ENCODE measurements around the gene BMP8B. TPM values are rescaled to one million over a fixed set of nuclear protein-coding genes. Genes with fewer than 3 reads are reported as not detected.

BMP8B gene
- polyA plus RNA-seq, 3 donors: 0.14 to 1.3 (median 0.24) TPM

GRCh38 chr1:39805385-39805784, 16.7 kb upstream of the BMP8B start:
- H3K4me1 ChIP-seq (ENCODE audit: control insufficient read depth in 1 of 2, insufficient read depth in 2 of 2, low read length in 2 of 2): peaks cover 27 to 29% of the 10 kb centered on the region in 2 donors
- DNase-seq: peak in 1 of 3 donors; percentile 40
- no peaks in the 10 kb centered on the region for H3K27me3 ChIP-seq (ENCODE audit: control insufficient read depth in 2 of 2, insufficient read depth in 2 of 2, low read length in 2 of 2)
- no peaks in the 10 kb centered on the region for H3K9me3 ChIP-seq (replicated peaks in 1 of 2; ENCODE audit: control insufficient read depth in 1 of 2, insufficient read depth in 1 of 2, low read length in 2 of 2)
- Mint-ChIP-seq H3K36me3 (peaks cover 8 to 19% of the 10 kb centered on the region in 2 donors), H3K4me1 (peaks cover 37% of the 10 kb centered on the region), H3K27me3 (ENCODE audit: low read depth in 3 of 3) (peaks cover 0 to 1% (median 0%) of the 10 kb centered on the region in 3 donors), H3K27ac (peak overlapping the region in 2 of 7 donors; percentile 31 to 75), H3K9me3 (peaks cover 2 to 5% (median 4%) of the 10 kb centered on the region in 7 donors), H3K4me3 (no peak overlapping the region)
- no peak overlapping the region for H3K9ac ChIP-seq (ENCODE audit: insufficient read depth, low read length, poor library complexity, severe bottlenecking)
- H4K20me1 ChIP-seq (ENCODE audit: insufficient read depth, low read length): no peaks in the 10 kb centered on the region
- intact Hi-C loops (cut with micrococcal nuclease): no loop called here
- no peak overlapping the region for H3K4me2 ChIP-seq (replicated peaks; ENCODE audit: extremely low read depth, low read length, poor library complexity, severe bottlenecking)
- H3K27ac ChIP-seq (ENCODE audit: low read depth in 1 of 2, low read length in 2 of 2): no peak overlapping the region
- H3K4me3 ChIP-seq (replicated peaks in 1 of 3; ENCODE audit: low read depth in 2 of 3, low read length in 3 of 3): no peak overlapping the region
- H3K79me2 ChIP-seq (ENCODE audit: insufficient read depth, low read length): peaks cover 12% of the 10 kb centered on the region
- no CpG with 5 or more reads among the region's 2 CpGs for WGBS (ENCODE audit: insufficient coverage)
- H2AFZ ChIP-seq (ENCODE audit: insufficient read depth, low read depth, low read length, poor library complexity, severe bottlenecking): no peak overlapping the region
- H3K36me3 ChIP-seq (replicated peaks in 1 of 2; ENCODE audit: control insufficient read depth in 1 of 2, insufficient read depth in 2 of 2, low read length in 2 of 2): peaks cover 0 to 2% of the 10 kb centered on the region in 2 donors
- TF ChIP-seq CTCF (IDR thresholded peaks at IDR 0.05): no peak

DNA sequence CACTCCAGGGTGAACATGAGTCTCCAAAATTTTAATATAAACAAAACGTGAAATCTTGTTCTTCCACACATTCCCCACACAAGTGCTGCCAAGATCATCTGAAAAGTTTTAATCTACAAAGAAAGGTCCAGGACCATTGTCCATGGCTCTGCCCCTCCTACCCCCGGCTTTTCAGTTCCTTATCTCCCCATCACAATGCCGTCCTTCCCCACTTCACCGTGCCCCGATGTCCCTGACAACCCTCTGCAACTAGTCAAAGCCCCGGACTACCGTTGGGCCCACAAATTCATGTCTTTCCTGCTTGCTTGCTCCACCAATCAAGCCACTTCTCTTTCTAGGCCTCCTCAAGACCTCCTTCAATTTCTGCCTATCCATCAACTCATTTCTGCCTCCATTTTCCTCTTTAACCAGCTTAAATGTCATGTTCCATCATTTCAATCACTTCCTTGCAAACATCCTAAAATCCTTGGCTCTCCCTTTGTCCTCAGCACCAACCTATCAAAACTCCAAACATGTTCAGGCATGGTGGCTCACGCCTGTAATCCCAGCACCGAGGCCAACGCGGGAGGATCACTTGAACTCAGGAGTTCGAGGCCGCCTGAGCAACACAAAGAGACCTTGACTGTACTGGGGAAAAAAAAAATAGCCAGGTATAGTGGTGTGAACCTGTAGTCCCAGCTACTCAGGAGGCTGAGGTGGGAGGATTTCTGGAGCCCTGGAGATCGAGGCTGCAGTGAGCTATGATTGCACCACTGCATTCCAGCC, 14.0 kb upstream of the BMP8B start:
- Histone ChIP-seq H3K4me1 (ENCODE audit: control insufficient read depth in 1 of 2, insufficient read depth in 2 of 2, low read length in 2 of 2) (peaks cover 42 to 51% of the 10 kb centered on the region in 2 donors), H3K4me2 (replicated peaks; ENCODE audit: extremely low read depth, low read length, poor library complexity, severe bottlenecking) (no peak overlapping the region), H3K4me3 (replicated peaks in 1 of 3; ENCODE audit: low read depth in 2 of 3, low read length in 3 of 3) (no peak overlapping the region), H3K79me2 (ENCODE audit: insufficient read depth, low read length) (peaks cover 15% of the 10 kb centered on the region), H3K36me3 (replicated peaks in 1 of 2; ENCODE audit: control insufficient read depth in 1 of 2, insufficient read depth in 2 of 2, low read length in 2 of 2) (no peaks in the 10 kb centered on the region), H3K27me3 (ENCODE audit: control insufficient read depth in 2 of 2, insufficient read depth in 2 of 2, low read length in 2 of 2) (no peaks in the 10 kb centered on the region), H4K20me1 (ENCODE audit: insufficient read depth, low read length) (no peaks in the 10 kb centered on the region), H2AFZ (ENCODE audit: insufficient read depth, low read depth, low read length, poor library complexity, severe bottlenecking) (peak overlapping the region; percentile 61), H3K9me3 (replicated peaks in 1 of 2; ENCODE audit: control insufficient read depth in 1 of 2, insufficient read depth in 1 of 2, low read length in 2 of 2) (no peaks in the 10 kb centered on the region), H3K9ac (ENCODE audit: insufficient read depth, low read length, poor library complexity, severe bottlenecking) (no peak overlapping the region), H3K27ac (ENCODE audit: low read depth in 1 of 2, low read length in 2 of 2) (peak overlapping the region in 1 of 2 donors; percentile 33)
- peaks cover 4 to 17% of the 10 kb centered on the region in 2 donors for H3K36me3 Mint-ChIP-seq
- peaks cover 0 to 1% (median 0%) of the 10 kb centered on the region in 3 donors for H3K27me3 Mint-ChIP-seq (ENCODE audit: low read depth in 3 of 3)
- peaks cover 49% of the 10 kb centered on the region for H3K4me1 Mint-ChIP-seq
- intact Hi-C loops (cut with micrococcal nuclease): no loop called here
- H3K27ac Mint-ChIP-seq: peak overlapping the region; percentile 7 to 80 (median 42)
- DNase-seq: no peak
- 49% methylated on average over 10 of the region's 14 CpGs for WGBS (ENCODE audit: insufficient coverage)
- TF ChIP-seq CTCF (IDR thresholded peaks at IDR 0.05): no peak
- peaks cover 2 to 5% (median 4%) of the 10 kb centered on the region in 7 donors for H3K9me3 Mint-ChIP-seq
- H3K4me3 Mint-ChIP-seq: no peak overlapping the region

Data from CD14-positive monocyte (primary cell).